HCEC 1CT (cell line): ENCODE results near the gene CD96.
A peak's percentile ranks its signal among the peaks of the same experiment; 100 is the strongest.
"Not testable (repeated sequence)": the region's sequence is repeated elsewhere in the genome, so short reads cannot be mapped to it uniquely, and the experiment has no call there.

Experiments used
- DNase-seq: peaks from one replicate; pipeline ENCODE4 v3.0.0-alpha.2; 2017

Gene CD96, protein sequence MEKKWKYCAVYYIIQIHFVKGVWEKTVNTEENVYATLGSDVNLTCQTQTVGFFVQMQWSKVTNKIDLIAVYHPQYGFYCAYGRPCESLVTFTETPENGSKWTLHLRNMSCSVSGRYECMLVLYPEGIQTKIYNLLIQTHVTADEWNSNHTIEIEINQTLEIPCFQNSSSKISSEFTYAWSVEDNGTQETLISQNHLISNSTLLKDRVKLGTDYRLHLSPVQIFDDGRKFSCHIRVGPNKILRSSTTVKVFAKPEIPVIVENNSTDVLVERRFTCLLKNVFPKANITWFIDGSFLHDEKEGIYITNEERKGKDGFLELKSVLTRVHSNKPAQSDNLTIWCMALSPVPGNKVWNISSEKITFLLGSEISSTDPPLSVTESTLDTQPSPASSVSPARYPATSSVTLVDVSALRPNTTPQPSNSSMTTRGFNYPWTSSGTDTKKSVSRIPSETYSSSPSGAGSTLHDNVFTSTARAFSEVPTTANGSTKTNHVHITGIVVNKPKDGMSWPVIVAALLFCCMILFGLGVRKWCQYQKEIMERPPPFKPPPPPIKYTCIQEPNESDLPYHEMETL

DNA sequence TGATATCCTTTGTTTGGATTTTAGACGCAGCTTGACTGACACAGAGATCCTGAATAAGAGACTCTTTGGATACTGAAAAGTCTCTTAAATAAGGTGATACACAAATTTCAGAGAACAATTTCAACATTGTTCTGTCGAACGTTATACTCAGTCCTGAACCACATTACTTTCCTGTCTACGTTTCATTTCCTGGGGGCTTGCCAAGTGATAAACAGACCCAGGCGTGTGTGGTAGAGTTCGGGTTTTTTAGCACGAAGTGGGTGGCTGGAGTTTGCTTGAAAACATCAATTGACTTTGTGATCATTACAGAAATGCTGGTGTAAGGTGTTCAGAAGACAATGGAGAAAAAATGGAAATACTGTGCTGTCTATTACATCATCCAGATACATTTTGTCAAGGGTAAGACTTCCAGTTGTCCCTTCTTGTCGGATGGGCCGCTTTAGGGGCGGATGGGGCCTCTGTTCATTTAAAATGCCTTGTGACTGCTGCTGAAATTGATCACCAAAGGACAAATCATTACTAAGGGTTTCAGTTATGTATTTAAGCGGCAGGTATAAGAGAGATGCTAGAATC lies at the start of gene CD96:
Gene CD96, plus strand, starts transcription at position 287 of the 573 bp plus-strand sequence. Its CDS starts 52 bp downstream, at position 339.
- no peak for DNase-seq

DNA sequence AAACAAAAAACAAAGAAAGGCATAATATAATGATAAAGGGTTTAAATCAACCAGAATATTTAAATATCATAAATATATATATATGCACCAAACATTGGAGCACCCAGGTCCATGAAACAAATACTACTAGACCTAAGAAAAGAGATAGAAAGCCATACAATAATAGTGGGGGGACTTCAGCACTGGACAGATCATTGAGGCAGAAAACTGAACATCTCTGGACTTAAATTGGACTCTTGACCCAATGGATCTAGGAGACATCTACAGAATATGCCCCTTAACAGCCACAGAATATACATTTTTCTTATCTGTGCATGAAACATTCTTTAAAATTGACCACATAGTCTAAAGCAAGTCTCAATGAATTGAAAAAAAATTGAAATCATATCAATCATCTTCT lies 48.7 kb upstream of the CD96 start:
- no peak for DNase-seq

DNA sequence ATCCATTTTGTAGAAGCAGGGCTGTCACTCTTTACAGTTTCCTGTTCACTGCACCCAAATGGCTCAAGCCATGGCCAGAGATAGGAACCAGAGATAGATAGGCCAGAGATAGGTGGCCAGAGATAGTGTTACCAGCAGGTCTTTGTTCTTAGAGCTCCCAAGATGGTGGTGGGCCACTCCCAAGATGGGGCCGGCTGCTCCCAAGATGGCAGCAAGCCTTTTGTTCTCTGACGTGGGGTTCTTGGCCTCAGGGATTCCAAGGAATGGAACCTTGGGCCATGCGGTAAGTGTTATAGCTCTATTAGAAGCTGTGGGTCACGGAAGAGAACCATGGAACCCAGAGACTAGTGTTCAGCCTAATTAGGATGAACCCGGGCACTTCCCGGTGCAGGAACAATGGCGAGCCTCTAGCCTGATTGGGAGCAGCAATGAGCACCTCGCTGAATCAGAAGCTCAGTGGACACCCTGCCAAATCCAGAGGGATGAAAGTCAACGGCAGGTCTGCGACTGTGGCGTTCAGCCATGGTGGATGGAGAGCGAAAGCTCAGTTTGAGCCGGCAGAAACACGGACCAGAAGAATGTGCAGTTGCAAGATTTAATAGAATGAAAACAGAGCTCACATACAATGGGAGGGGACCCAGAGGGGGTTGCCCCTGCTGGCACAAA lies 45.0 kb upstream of the CD96 start:
- no peak for DNase-seq

DNA sequence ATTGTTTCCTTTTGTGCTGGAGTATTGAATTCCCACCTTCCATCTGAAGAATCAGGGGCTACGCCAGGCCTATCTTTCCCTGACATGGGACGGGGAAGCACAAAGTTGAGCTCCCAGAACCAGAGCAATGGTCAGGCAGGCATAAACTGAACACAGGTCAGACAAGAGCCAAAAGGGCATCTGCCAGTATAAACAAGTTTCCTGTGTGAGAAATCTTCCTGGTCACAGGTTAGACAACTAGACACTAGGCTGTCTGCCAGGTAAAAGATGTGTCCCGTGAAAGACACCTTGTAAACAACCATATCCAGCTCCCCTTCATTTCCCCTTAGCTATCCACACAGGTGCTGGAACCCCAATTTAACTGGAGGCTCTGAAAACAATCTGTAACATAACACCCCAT lies 44.0 kb upstream of the CD96 start:
- DNase-seq: no peak

DNA sequence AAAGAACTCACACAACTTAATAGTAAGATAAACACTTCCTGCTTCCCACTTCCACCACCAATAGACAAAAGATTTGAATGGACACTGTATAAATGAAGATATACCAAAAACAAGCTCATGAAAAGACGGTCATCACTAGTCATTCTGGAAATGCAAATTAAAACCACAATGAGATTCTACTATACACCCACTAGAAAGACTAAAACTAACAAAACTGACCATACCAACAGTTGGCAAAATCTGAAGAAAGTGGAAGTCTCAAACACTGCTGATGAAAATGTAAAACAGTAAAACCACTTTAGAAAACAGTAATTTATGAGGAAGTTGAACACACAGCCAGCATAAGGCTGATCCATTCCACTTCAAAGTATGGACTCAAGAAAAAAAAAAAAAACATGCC lies 35.6 kb upstream of the CD96 start:
- no peak for DNase-seq

DNA sequence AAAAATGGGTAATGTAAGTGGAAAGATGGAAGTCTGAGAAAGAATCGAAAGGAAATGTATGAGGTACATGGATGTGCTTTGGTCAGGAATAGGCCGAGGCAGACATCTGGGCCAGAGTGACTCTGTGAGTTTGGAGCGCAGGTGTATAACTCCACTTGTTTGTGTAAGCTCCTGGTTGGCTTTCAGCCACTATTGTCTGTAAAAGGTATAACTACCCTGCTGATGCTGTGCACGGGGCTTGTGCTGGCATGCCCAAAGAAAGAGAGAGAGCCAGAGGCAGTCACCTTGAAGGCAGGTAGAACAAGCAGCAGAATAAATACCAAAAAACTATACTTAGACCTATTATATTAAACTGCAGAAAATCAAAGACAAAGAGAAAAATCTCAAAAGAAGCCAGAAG lies 32.7 kb upstream of the CD96 start:
- DNase-seq: no peak

DNA sequence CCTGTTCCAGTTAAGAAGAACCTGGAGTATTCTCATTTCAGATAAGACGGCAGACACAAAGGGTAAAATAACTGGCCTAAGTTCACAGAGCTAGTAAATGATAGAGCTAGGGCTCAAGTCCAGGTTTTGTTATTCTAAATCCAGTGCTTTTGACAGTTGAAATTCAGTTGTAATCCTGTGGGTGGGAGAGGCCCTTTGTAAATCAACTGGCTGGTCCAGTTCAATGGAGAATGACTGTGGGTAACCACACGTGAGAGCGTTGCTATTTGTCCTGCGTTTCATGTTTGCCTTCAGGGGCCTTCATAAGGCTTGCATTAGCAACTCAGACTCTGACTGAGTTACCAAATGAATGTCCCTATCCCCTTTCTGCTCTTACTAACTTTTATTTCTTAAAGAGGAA lies 24.2 kb upstream of the CD96 start:
- DNase-seq: no peak

DNA sequence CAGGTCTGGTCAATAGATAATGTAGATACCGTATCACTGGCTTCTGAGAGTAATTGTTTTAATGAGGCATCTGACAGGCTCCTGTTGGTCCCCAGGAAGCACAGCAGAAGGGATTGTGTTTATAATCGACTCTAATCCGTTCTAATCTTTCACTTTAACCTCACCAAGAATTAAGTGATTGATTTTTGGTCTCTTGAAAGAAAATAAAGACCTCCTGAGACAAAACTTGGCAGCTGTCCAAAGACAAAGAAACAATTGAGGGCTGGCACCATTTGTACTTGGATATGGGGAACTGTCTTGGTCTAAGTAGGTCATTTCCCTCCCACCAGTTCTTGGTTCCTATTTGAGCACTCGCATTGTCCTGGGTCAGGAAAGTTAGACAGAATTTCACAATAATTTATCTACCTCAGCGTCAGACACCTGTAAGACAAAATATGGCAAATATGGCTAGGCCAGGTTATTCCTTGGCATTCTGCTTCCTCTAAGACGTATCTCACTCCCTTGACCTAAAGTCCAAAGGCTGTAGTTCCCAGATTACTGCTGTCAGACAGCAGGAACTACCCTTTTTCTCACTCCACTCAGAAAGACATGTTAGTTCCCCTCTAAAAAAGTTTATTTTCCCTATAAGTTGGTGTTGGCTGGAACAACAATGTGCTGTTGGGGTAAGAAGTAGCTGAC lies 22.7 kb upstream of the CD96 start:
- DNase-seq: no peak

DNA sequence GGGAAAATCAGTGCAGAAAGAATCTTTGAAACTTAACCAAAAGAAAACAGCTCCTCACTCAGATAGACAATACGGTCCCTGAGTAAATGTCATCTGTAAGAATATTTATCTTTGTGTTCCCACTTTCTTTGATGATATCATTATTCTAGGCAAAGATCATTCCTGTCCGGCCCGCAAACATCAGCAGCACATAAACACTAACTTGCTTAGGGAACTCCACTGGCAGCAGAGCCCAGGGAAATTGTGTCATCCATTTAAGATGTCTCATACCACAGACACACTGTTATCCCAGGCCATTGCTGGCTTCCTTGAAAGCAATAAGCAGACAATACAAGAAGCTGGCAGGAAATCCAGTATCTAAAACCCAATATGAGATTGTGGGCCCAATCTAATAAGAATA lies 20.1 kb upstream of the CD96 start:
- no peak for DNase-seq

DNA sequence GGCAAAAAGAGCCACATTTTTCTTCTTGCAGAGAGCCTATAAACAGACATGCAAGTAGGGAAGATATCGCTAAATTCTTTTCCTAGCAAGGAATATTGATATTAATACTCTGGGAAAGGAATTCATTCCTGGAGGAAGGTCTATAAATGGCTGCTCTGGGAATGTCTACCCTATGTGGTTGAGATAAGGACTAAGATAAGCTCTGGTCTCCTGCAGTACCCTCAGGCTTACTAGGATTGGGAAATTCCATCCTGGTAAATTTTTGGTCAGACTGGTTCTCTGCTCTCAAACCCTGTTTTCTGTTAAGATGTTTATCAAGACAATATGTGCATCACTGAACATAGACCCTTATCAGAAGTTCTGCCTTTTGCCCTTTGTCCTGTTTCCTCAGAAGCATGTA lies 17.5 kb upstream of the CD96 start:
- DNase-seq: not testable (repeated sequence)

DNA sequence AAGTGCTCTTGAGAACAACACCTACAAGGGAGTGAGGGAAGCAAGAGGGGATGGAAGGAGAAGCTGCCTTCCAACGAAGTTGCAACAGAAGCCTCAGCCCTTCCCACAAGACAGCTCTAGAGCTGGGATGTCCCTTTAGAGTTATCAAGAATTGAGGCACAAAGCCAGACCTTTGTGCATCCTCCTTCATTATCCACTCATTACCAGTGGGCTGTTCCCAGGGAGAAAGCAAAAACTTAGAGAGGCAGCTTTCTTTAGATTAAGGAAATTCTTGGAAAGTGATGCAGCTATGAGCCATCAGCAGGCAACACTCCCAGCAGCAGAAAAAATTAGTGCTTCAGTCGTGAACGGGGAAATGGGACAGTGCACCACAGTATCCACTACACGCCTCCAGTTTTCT lies 10.6 kb upstream of the CD96 start:
- DNase-seq: peak; percentile 66

DNA sequence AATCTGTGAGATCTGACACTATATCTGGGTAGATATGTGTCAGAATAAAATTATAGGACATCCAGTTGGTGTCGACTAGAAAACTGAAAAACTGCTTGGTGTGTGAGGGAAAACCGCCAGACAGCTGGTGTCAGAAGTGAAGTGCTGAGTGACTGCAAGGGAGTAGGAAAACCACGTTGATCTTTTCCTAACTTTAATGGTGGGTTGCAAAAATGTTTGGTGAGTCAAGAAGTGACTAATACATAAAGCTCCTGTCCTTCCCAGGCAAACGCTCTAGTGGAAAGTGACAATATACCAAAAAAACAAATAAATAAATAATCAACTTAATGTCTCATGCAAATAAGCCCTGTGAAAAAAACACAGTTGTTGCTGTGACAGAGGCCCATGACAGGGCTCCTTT lies 7.3 kb upstream of the CD96 start:
- DNase-seq: peak; percentile 76

DNA sequence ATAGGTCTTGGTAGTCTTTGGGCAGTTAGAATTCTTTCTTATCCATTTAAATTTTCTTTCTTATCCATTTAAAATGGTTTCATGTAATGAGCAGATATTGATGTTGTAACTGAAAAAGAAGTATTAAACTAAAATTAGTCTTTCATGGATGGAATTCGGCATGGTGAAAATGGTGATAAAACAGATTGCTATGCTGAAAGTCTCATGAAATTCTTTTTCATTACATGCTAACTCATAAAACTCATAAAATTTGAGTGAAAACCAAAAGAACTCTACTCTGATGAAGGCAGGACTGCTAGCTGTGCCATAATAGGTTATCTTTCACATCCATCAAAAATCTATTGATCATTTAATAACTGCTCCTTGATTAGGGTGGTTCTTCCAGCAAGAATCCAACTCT lies 3.9 kb upstream of the CD96 start:
- DNase-seq: no peak

DNA sequence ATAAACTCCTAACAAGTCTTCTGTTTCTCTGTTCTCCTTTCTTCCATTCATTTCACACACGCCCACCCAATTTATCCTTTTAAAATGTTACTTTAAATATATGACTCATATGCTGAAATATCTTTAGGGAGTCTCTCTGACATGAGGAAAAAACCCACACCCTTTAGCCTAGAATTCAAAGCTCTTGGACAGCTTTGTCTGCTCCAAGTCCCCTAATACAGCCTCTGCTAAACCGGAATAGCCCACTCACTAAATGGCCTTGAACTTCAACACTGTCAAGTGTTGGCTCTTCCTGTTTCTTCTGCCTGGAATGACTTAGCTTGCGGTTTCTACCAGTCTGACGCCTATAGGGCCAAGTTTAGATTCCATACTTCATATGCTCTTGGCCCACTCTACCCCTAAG lies 3.3 kb upstream of the CD96 start:
- peak; percentile 59 for DNase-seq

DNA sequence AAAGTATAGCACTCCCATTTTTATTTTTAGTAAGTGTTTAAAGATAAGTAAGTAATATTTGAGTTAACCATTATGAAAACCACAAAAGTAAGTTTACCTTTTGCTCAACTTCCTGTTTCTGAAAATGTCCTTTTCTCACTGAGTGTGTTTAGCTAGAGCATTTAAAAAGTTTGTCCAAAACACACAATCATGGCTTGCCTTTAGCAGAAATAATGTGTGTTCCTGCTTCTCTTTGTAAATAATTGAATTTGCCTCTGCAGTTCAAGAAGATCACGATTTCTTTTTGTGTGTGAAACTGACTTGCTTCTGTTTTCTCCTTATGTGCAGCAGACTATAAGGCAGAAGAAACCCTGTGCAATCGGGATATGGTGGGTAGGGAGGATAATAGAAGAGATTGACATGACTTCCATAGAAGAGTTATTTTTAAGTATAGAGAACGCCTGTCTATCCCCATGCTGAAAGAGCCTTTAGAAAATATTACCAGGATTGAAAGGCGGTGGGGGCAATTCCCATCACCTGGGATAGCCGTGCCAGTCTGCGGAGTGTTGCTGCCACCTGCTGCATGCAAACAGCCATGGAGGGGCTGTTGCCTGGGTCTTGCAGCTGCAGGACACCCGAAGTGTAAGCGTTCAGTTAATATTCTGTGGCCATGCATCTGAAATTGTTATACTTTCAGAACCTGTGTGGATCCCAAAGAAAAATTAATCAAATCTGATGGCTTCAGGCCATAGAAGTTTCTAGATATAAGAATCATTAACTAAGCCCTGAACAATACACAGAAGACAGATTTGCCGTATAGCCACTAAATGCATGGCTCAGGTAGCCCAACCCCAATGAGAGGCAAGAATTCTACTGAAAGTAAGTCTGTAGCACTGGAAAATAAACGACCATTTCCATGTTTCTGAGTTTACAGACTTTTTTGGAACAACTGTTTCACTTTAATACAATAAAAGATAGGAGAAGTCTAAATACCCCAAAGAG lies 2.4 kb upstream of the CD96 start:
- DNase-seq: peak; percentile 39

DNA sequence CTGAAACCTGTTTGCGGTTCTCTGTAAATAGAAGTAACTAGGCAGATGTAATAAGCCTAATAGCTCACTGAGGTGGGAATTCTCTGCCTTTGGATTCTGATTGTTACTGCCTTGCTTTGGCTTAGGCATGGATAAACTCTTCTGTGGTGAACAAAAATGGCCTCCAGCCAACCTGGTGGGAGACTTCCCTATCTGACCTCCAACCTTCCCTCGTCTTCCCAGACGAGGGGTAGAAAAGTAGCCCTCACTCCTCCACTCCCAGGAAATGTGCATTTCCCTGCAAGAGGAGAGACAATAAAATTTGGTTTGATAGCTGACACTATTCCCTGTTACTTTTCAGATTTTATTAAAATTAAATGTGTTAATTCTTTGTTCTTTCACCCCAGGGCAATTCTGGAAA lies 606 bp upstream of the CD96 start:
- no peak for DNase-seq

DNA sequence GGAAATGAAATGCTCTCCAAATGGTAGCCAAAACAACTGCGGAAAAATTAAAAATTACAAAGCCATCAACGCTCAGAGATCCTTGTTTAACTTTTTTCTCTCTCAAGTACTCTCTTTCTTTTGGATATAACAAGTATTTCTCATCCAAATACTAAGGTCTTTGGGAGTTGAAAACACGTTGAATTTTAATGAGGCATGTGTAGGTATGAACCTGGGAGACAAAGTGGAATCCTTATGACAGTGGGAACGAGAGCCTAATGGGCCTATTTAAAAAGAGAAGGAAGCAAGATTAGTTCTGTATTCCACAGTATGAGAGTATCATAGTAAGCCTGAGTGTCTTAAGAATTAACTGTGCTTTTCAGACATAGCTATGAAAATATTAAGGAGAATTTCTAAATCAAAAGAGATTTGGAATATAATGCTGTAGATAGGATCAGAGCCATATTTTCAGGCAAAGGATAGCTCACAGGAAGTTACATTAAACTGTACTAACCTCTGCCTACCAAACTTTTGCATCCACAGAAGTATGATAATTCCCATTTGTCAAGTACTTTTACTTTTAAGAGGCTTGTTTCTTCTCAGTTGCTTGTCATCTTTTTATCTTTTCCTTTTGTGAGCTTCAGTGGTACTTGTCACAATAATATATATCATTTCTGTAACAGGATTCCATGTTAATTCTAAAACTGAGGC lies 759 bp downstream of the CD96 start:
- DNase-seq: no peak

DNA sequence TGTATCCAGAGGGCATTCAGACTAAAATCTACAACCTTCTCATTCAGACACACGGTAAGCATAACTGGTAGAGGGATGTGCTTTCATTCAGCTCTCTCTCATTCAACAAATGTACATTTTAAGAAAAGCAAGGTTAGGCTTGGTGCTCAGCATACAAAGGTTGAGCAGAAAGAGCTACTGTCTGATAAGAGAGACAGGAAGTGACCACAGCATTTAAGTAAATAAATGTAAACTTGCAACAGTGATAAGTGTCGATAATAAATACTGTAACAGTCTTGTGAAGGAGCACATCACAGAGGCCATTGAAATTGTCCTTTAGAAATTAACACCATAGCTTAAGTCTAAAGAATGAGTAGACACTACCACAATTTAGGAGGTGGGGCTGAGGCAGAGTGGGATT lies 3.4 kb downstream of the CD96 start:
- no peak for DNase-seq

DNA sequence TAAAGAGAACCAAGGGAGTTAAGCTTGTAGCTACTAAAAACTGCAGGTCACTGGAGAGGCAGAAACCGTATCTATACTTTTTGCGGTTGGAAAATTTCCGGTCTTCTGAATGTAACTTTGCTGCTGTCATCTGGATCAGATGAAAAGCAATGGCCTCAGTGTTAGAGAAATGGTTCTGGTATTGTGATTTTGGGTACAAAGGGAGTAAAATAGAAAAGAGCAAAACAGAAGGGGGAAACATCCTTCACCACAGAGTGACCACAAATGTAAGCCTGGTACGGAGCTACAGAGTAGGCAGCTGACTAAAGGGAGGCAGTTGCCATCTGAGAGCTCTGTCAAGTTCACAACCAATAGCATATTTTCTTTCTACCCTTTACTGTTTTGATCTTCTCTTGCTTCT lies 5.6 kb downstream of the CD96 start:
- no peak for DNase-seq

DNA sequence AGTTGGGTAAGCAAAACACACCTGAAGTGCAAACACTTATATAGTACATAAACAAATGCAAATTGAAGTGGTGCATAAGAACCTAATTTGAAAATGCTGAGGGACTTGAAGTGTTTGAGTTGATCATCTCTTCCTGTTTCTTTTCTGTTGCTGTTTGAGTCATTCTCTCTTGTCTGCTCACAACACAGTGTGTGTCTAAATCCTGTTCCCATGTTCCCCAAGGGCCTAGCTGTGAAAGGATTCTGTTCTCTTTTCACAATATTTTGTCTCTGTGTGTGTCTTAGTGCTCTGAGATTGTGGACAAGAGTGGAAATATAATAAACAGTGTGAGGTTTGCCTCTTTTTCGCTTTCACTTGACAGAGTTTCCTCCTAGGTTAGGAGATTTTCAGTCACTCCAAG lies 6.1 kb downstream of the CD96 start:
- DNase-seq: peak; percentile 3

DNA sequence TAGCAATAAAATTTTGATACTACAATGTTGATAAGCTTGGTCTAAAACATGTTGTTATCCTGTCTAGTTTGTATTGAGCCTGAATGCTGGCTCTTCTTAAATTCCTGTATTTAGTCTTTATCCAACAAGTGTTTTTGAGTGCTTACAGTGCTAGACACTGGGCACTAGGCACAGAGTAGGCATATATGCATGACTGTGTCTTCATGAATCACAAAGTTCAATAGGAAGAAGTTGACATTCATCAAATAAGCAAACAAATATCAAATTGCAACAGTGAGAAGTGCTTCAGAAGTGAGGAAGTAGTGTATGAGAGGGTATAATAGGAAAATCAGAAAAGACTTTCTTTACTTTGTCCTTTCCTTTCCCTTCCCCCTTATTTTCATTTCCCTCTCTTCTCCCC lies 6.8 kb downstream of the CD96 start:
- no peak for DNase-seq
